ENCODE results near the gene NOSTRIN. TPM values are rescaled to one million over a fixed set of nuclear protein-coding genes. Genes with fewer than 3 reads are reported as not detected.

The NOSTRIN gene
- total RNA-seq, 1 experiment from 2014 or later, result 0.68 TPM

DNA sequence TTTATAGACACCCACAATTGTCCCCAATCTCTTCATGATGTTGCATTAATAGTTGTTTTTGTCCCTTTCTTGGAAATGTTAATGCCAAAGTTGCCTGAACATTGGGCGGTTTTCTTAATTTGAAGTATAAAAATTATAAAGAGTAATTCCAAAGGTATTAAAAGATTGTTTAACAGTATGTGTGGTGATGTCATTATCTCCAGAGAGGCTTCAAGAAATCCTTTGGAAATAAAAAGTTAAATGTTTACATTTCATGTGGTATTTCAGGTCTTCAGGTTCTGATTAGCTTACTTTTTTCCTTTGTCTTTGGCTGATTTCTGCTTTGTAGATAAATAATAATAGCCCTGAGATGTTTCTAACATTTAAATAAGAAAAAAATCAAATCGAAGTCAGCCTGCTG is 29.3 kb upstream of the NOSTRIN start:
- Histone ChIP-seq H3K79me2 (ENCODE audit: low read depth) (no peaks in the 10 kb centered on the region), H3K4me1 (replicated peaks; ENCODE audit: insufficient read depth) (no peaks in the 10 kb centered on the region), H3K27me3 (ENCODE audit: insufficient read depth, low read depth) (no peaks in the 10 kb centered on the region), H3K4me3 (no peak overlapping the region), H3K4me2 (no peak overlapping the region), H4K20me1 (ENCODE audit: insufficient read depth) (no peaks in the 10 kb centered on the region), H3K27ac (no peak overlapping the region), H2AFZ (no peak overlapping the region), H3K36me3 (ENCODE audit: low read depth) (no peaks in the 10 kb centered on the region), H3K9me3 (ENCODE audit: insufficient read depth, low read depth) (no peaks in the 10 kb centered on the region), H3K9me2 (ENCODE audit: insufficient read depth) (no peaks in the 10 kb centered on the region), H3F3A (ENCODE audit: insufficient read depth, low read depth) (no peaks in the 10 kb centered on the region)
- BruUV-seq (replicated peaks), result no TSS peak
- no peak for TF ChIP-seq EZH2 (IDR thresholded peaks at IDR 0.05; ENCODE audit: low read depth)
- TF ChIP-seq, protein P1, sequence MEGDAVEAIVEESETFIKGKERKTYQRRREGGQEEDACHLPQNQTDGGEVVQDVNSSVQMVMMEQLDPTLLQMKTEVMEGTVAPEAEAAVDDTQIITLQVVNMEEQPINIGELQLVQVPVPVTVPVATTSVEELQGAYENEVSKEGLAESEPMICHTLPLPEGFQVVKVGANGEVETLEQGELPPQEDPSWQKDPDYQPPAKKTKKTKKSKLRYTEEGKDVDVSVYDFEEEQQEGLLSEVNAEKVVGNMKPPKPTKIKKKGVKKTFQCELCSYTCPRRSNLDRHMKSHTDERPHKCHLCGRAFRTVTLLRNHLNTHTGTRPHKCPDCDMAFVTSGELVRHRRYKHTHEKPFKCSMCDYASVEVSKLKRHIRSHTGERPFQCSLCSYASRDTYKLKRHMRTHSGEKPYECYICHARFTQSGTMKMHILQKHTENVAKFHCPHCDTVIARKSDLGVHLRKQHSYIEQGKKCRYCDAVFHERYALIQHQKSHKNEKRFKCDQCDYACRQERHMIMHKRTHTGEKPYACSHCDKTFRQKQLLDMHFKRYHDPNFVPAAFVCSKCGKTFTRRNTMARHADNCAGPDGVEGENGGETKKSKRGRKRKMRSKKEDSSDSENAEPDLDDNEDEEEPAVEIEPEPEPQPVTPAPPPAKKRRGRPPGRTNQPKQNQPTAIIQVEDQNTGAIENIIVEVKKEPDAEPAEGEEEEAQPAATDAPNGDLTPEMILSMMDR (conservative IDR thresholded peaks at IDR 0.05), result no peak
- ChIA-PET POLR2A (ENCODE audit: unreplicated experiment) (no interaction called here), CTCF (no interaction called here)
- intact Hi-C loops (cut with micrococcal nuclease; ENCODE audit: unreplicated experiment), result loop anchor here (2.0 to 5.0 kb wide), 2 partner anchors 148 to 426 kb away; no protein-coding TSS in a partner anchor
- no peak for DNase-seq

DNA sequence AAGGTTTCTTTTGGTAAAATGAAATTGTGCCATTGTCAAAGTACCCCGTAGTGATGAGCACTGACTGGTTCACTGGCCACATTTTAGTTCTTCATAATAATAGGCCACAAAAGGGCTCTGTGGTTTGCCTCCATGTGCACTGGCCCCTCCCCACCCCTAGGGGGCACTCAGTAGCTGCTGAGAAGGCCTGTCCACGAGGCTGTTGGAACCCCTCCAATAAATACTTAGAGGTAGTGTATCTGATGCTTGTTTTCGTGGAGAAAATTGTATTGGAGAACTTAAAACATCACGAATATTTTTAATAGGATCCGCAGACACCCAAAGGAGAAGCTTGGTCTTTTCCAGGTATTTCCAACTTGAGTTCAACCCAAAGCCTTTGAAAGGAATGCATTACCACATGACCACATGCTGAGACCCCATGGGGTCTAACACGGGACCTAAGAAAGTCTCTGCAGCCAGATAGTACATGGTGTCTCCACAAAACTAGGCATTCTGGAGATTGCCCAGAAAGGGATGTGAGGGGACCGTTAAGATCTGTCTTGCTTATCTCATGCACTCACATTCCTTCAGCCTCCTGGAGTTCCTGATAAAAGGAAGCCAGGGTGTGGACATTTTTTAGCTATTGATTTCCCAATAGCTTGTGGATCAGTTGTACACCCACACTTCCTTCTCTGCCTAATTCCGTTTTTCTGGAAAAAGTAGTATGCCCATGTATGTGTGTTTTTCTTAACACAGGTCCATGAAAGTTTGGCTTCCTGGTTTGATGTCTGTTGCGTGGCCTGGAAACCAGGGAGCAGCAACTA is 28.5 kb upstream of the NOSTRIN start:
- intact Hi-C loops (cut with micrococcal nuclease; ENCODE audit: unreplicated experiment), result loop anchor here (2.0 to 5.0 kb wide), 2 partner anchors 147 to 427 kb away; no protein-coding TSS in a partner anchor
- no TSS peak for BruUV-seq (replicated peaks)
- POLR2A ChIA-PET (ENCODE audit: unreplicated experiment), result no interaction called here

DNA sequence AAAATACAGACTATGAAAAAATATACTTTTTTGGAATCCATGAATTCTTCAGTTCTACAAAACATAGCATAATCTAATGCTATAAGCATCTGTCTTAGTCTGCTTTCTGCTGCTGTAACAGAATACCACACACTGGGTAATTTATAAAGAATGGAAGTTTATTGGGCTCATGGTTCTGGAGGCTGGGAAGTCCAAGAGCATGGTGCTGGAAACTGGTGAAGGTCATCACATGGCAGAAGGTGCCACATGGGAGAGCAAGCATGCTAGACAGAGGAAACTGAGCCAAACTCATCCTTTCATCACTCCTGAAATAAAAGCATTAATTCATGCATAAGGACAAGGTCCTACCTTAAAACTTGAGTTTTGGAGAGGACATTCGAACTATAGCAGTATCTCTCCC is 26.6 kb upstream of the NOSTRIN start:
- intact Hi-C loops (cut with micrococcal nuclease; ENCODE audit: unreplicated experiment), result no loop called here
- POLR2A ChIA-PET (ENCODE audit: unreplicated experiment), result no interaction called here

More for the DNA sequence above, 28.5 kb upstream of the NOSTRIN start:
- DNase-seq, result peak in 1 of 2 experiments; percentile 15
- H3K36me3 ChIP-seq (ENCODE audit: low read depth), result no peaks in the 10 kb centered on the region
- H3K27me3 ChIP-seq (ENCODE audit: insufficient read depth, low read depth), result no peaks in the 10 kb centered on the region
- no peaks in the 10 kb centered on the region for H3K4me1 ChIP-seq (replicated peaks; ENCODE audit: insufficient read depth)
- H3K4me2 ChIP-seq, result no peak overlapping the region
- no peaks in the 10 kb centered on the region for H3K9me3 ChIP-seq (ENCODE audit: insufficient read depth, low read depth)
- H3K4me3 ChIP-seq, result no peak overlapping the region
- H2AFZ ChIP-seq, result no peak overlapping the region
- H4K20me1 ChIP-seq (ENCODE audit: insufficient read depth), result no peaks in the 10 kb centered on the region
- H3F3A ChIP-seq (ENCODE audit: insufficient read depth, low read depth), result no peaks in the 10 kb centered on the region
- no peaks in the 10 kb centered on the region for H3K9me2 ChIP-seq (ENCODE audit: insufficient read depth)
- no peak overlapping the region for H3K27ac ChIP-seq
- no peaks in the 10 kb centered on the region for H3K79me2 ChIP-seq (ENCODE audit: low read depth)
- no peak for TF ChIP-seq EZH2 (IDR thresholded peaks at IDR 0.05; ENCODE audit: low read depth)
- TF ChIP-seq, protein P1 (conservative IDR thresholded peaks at IDR 0.05), result peak; percentile 75
- CTCF ChIA-PET, result interaction anchor here (1.2 kb wide), 1 partner anchor 151 kb away, joined by 3 read pairs; no protein-coding TSS in a partner anchor

More for the DNA sequence above, 26.6 kb upstream of the NOSTRIN start:
- no peaks in the 10 kb centered on the region for H3K27me3 ChIP-seq (ENCODE audit: insufficient read depth, low read depth)
- no peaks in the 10 kb centered on the region for H3K36me3 ChIP-seq (ENCODE audit: low read depth)
- no peak for DNase-seq
- no TSS peak for BruUV-seq (replicated peaks)
- CTCF ChIA-PET, result no interaction called here
- H4K20me1 ChIP-seq (ENCODE audit: insufficient read depth), result no peaks in the 10 kb centered on the region
- H3K9me2 ChIP-seq (ENCODE audit: insufficient read depth), result no peaks in the 10 kb centered on the region
- no peaks in the 10 kb centered on the region for H3K9me3 ChIP-seq (ENCODE audit: insufficient read depth, low read depth)
- H2AFZ ChIP-seq, result no peak overlapping the region
- H3K4me2 ChIP-seq, result no peak overlapping the region
- TF ChIP-seq, protein P1 (conservative IDR thresholded peaks at IDR 0.05), result no peak
- TF ChIP-seq EZH2 (IDR thresholded peaks at IDR 0.05; ENCODE audit: low read depth), result no peak
- H3K27ac ChIP-seq, result no peak overlapping the region
- H3K4me1 ChIP-seq (replicated peaks; ENCODE audit: insufficient read depth), result no peaks in the 10 kb centered on the region
- H3F3A ChIP-seq (ENCODE audit: insufficient read depth, low read depth), result no peaks in the 10 kb centered on the region
- H3K4me3 ChIP-seq, result no peak overlapping the region
- H3K79me2 ChIP-seq (ENCODE audit: low read depth), result no peaks in the 10 kb centered on the region
